Measurements from ENCODE around the gene RPL35A.
"Not testable (repeated sequence)": the region's sequence is repeated elsewhere in the genome, so short reads cannot be mapped to it uniquely, and the experiment has no call there.

Gene RPL35A

GRCh38 chr3:197949778-197950676, at the start of gene RPL35A:
TSS of gene RPL35A (plus strand) at chr3:197950190. CDS start at chr3:197950968, 778 bp downstream.
- peak within 1 kb of the TSS; percentile 75 for H3K4me3 ChIP-seq (ENCODE audit: low read depth, low read length)
- TF ChIP-seq CTCF (IDR thresholded peaks at IDR 0.05; ENCODE audit: low read depth, low read length) = no peak

GRCh38 chr3:197901626-197902025, 48.4 kb upstream of the RPL35A start:
- no peak for TF ChIP-seq CTCF (IDR thresholded peaks at IDR 0.05; ENCODE audit: low read depth, low read length)
- H3K4me3 ChIP-seq (ENCODE audit: low read depth, low read length) = no peak overlapping the region

- no peak overlapping the region for H3K4me3 ChIP-seq (ENCODE audit: low read depth, low read length)
- peak; percentile 84 for TF ChIP-seq CTCF (IDR thresholded peaks at IDR 0.05; ENCODE audit: low read depth, low read length)
These were observed 43.8 kb upstream of the RPL35A start for GRCh38 chr3:197906023-197906849.

- no peak overlapping the region for H3K4me3 ChIP-seq (ENCODE audit: low read depth, low read length)
- TF ChIP-seq CTCF (IDR thresholded peaks at IDR 0.05; ENCODE audit: low read depth, low read length) = no peak
These were observed 43.2 kb upstream of the RPL35A start for GRCh38 chr3:197906850-197907187.

GRCh38 chr3:197907196-197907595, 42.8 kb upstream of the RPL35A start:
- TF ChIP-seq CTCF (IDR thresholded peaks at IDR 0.05; ENCODE audit: low read depth, low read length) = no peak
- no peak overlapping the region for H3K4me3 ChIP-seq (ENCODE audit: low read depth, low read length)

GRCh38 chr3:197908550-197908949, 41.4 kb upstream of the RPL35A start:
- H3K4me3 ChIP-seq (ENCODE audit: low read depth, low read length) = not testable (repeated sequence)

GRCh38 chr3:197908957-197909701, 40.9 kb upstream of the RPL35A start:
- no peak overlapping the region for H3K4me3 ChIP-seq (ENCODE audit: low read depth, low read length)
- TF ChIP-seq CTCF (IDR thresholded peaks at IDR 0.05; ENCODE audit: low read depth, low read length) = no peak
